ENCODE measurements around the gene GLYR1. TPM values are rescaled to one million over a fixed set of nuclear protein-coding genes. Genes with fewer than 3 reads are reported as not detected.

The GLYR1 gene
- total and polyA plus RNA-seq, 2 of the 4 experiments (the other 2 are of a cell fraction), result 26.0 to 54.2 TPM

DNA sequence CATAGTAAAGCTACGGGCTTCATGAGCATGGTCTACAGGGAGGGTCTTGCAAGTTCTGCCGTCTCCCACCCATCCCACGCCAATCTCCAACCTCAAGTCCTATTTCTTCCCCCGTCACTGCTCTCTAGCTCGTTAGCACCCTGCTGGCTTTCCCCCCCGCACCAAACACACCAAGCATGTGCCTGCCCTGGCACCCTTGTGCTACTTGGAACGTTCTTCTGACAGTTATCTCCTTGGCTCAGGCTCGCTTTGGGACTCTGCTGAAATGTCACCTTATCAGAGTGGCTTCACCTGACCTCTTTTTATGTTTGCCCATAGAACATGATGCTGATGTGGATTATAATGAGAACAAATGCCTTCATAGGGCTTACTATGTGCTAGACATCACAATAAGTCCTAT, 21.9 kb downstream of the GLYR1 start:
- Histone ChIP-seq H3K4me1 (ENCODE audit: control insufficient read depth, insufficient read depth, low read length) (no peaks in the 10 kb centered on the region), H2BK15ac (ENCODE audit: low read depth, low read length) (no peak overlapping the region), H4K20me1 (ENCODE audit: insufficient read depth, low read length) (peaks cover 18% of the 10 kb centered on the region; the same call in 1 of the 2 replicates), H2BK5ac (ENCODE audit: low read depth, low read length, poor library complexity, severe bottlenecking) (no peak overlapping the region), H2AK5ac (ENCODE audit: low read depth, low read length) (no peak overlapping the region), H4K8ac (ENCODE audit: low read depth in 2 of 2, low read length in 2 of 2) (no peak overlapping the region), H3K79me1 (ENCODE audit: low read depth in 1 of 2, low read length in 2 of 2) (peaks cover 20 to 31% of the 10 kb centered on the region in 2 experiments), H3K4me2 (ENCODE audit: low read depth, low read length) (no peak overlapping the region), H3K18ac (ENCODE audit: low read depth, low read length) (no peak overlapping the region), H2AK9ac (replicated peaks; ENCODE audit: low read depth, low read length, poor library complexity) (no peak overlapping the region), H2BK120ac (ENCODE audit: low read depth, low read length) (no peak overlapping the region), H3K23ac (ENCODE audit: low read depth, low read length) (no peak overlapping the region), H3K36me3 (ENCODE audit: control insufficient read depth, insufficient read depth, low read length) (peaks cover 70% of the 10 kb centered on the region), H3K27ac (ENCODE audit: insufficient read depth, low read length) (no peak overlapping the region), H3K9me1 (ENCODE audit: insufficient read depth, low read length) (no peaks in the 10 kb centered on the region), H3K4me3 (ENCODE audit: insufficient read depth, low read depth, low read length) (no peak overlapping the region), H4K5ac (ENCODE audit: low read depth, low read length) (no peak overlapping the region), H3K9me3 (ENCODE audit: control insufficient read depth, insufficient read depth, low read length) (no peaks in the 10 kb centered on the region), H2BK20ac (ENCODE audit: low read depth, low read length) (no peak overlapping the region), H3K56ac (ENCODE audit: extremely low read depth, insufficient read depth, low read length) (no peak overlapping the region), H3K14ac (replicated peaks; ENCODE audit: low read depth, low read length) (no peak overlapping the region), H2AFZ (replicated peaks; ENCODE audit: low read length, poor library complexity) (no peak overlapping the region), H3K9ac (ENCODE audit: low read depth, low read length) (no peak overlapping the region), H4K91ac (ENCODE audit: insufficient read depth, low read depth, low read length) (no peak overlapping the region), H3K27me3 (ENCODE audit: control insufficient read depth, insufficient read depth, low read length) (no peaks in the 10 kb centered on the region), H3K4ac (ENCODE audit: low read depth, low read length) (no peak overlapping the region)
- dilution Hi-C loops (cut with HindIII; ENCODE audit: low sequenced_read_pairs, unreplicated experiment), result no loop called here
- ATAC-seq (ENCODE audit: low read depth) (no peak), DNase-seq (no peak)
- ChIA-PET CTCF (no interaction called here), POLR2A (ENCODE audit: unreplicated experiment) (no interaction called here)
- intact Hi-C loops (cut with micrococcal nuclease), result no loop called here
- no TSS peak for BruUV-seq (replicated peaks)
- 93% methylated on average over 3 of the region's 8 CpGs; no CpG with 5 or more reads in 1 of the 2 experiments for WGBS, 2 experiments (ENCODE audit: extremely low coverage in 2 of 2, insufficient read length in 1 of 2)
- TF ChIP-seq, protein P1, sequence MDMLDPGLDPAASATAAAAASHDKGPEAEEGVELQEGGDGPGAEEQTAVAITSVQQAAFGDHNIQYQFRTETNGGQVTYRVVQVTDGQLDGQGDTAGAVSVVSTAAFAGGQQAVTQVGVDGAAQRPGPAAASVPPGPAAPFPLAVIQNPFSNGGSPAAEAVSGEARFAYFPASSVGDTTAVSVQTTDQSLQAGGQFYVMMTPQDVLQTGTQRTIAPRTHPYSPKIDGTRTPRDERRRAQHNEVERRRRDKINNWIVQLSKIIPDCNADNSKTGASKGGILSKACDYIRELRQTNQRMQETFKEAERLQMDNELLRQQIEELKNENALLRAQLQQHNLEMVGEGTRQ (IDR thresholded peaks at IDR 0.05; ENCODE audit: low read depth, low read length), result no peak
- no peak for TF ChIP-seq SMC3 (IDR thresholded peaks at IDR 0.05; ENCODE audit: low read depth, low read length)
- no peak for TF ChIP-seq MXI1 (IDR thresholded peaks at IDR 0.05; ENCODE audit: borderline replicate concordance, low read depth, low read length)
- no peak for TF ChIP-seq CEBPB (IDR thresholded peaks at IDR 0.05; ENCODE audit: low read depth, low read length)
- TF ChIP-seq RAD21 (IDR thresholded peaks at IDR 0.05; ENCODE audit: low read length), result no peak
- no peak for TF ChIP-seq CHD1 (IDR thresholded peaks at IDR 0.05; ENCODE audit: low read depth, low read length)
- TF ChIP-seq FOS (IDR thresholded peaks at IDR 0.05; ENCODE audit: low read depth, low read length), result no peak
- TF ChIP-seq MAFK (IDR thresholded peaks at IDR 0.05; ENCODE audit: low read depth, low read length), result no peak
- TF ChIP-seq NFE2L2 (IDR thresholded peaks at IDR 0.05; ENCODE audit: low read depth, low read length), result no peak
- TF ChIP-seq POLR2A (IDR thresholded peaks at IDR 0.05; ENCODE audit: low read depth, low read length), result no peak
- TF ChIP-seq MAZ (IDR thresholded peaks at IDR 0.05; ENCODE audit: borderline replicate concordance, low read depth, low read length), result no peak
- TF ChIP-seq BHLHE40 (IDR thresholded peaks at IDR 0.05; ENCODE audit: low read depth, low read length), result no peak
- TF ChIP-seq RCOR1 (IDR thresholded peaks at IDR 0.05; ENCODE audit: insufficient replicate concordance, low read length), result no peak
- TF ChIP-seq, protein P2, sequence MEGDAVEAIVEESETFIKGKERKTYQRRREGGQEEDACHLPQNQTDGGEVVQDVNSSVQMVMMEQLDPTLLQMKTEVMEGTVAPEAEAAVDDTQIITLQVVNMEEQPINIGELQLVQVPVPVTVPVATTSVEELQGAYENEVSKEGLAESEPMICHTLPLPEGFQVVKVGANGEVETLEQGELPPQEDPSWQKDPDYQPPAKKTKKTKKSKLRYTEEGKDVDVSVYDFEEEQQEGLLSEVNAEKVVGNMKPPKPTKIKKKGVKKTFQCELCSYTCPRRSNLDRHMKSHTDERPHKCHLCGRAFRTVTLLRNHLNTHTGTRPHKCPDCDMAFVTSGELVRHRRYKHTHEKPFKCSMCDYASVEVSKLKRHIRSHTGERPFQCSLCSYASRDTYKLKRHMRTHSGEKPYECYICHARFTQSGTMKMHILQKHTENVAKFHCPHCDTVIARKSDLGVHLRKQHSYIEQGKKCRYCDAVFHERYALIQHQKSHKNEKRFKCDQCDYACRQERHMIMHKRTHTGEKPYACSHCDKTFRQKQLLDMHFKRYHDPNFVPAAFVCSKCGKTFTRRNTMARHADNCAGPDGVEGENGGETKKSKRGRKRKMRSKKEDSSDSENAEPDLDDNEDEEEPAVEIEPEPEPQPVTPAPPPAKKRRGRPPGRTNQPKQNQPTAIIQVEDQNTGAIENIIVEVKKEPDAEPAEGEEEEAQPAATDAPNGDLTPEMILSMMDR (conservative IDR thresholded peaks at IDR 0.05; ENCODE audit: low read depth, low read length), result no peak
- TF ChIP-seq, protein P3, sequence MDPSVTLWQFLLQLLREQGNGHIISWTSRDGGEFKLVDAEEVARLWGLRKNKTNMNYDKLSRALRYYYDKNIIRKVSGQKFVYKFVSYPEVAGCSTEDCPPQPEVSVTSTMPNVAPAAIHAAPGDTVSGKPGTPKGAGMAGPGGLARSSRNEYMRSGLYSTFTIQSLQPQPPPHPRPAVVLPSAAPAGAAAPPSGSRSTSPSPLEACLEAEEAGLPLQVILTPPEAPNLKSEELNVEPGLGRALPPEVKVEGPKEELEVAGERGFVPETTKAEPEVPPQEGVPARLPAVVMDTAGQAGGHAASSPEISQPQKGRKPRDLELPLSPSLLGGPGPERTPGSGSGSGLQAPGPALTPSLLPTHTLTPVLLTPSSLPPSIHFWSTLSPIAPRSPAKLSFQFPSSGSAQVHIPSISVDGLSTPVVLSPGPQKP (IDR thresholded peaks at IDR 0.05; ENCODE audit: borderline replicate concordance, low read depth, low read length), result no peak
- TF ChIP-seq RFX5 (IDR thresholded peaks at IDR 0.05; ENCODE audit: low read depth, low read length), result no peak
- in situ Hi-C loops (cut with MboI; ENCODE audit: low sequenced_read_pairs), result no loop called here
